MM.1S (cell line): ENCODE results near the gene RPL21.

Experiments
- DNase-seq: peaks from one replicate; pipeline ENCODE4 v3.0.0-alpha.2; 2015
- H2AFZ ChIP-seq: fragments of 300-600 bp; sonication (generic); 2 replicates; pipeline ENCODE4 v1.6.0; 2016; ENCODE audit warnings: antibody characterized with exemption, low read length
- H3F3A ChIP-seq: fragments of 300-600 bp; sonication (generic); 2 replicates; pipeline ENCODE4 v1.6.1; 2016; ENCODE audit warnings: mild to moderate bottlenecking, antibody characterized with exemption, low read length, moderate library complexity, mixed read lengths; ENCODE audit not compliant: insufficient read depth
- H3K27ac ChIP-seq: fragments of 300-600 bp; sonication (generic); 2 replicates; pipeline ENCODE4 v1.5.1; 2016; ENCODE audit warnings: mild to moderate bottlenecking, low read length
- H3K27me3 ChIP-seq: fragments of 300-600 bp; sonication (generic); replicated peaks from 2 replicates; pipeline ENCODE4 v1.6.0; 2016; ENCODE audit warnings: low read length; ENCODE audit not compliant: insufficient read depth
- H3K36me3 ChIP-seq: fragments of 300-600 bp; sonication (generic); replicated peaks from 2 replicates; pipeline ENCODE4 v1.6.1; 2016; ENCODE audit warnings: mild to moderate bottlenecking, low read length, mixed read lengths; ENCODE audit not compliant: insufficient read depth
- H3K4me1 ChIP-seq: fragments of 300-600 bp; sonication (generic); 2 replicates; pipeline ENCODE4 v1.6.1; 2016; ENCODE audit warnings: low read length, mixed read lengths
- H3K4me2 ChIP-seq: fragments of 300-600 bp; sonication (generic); 2 replicates; pipeline ENCODE4 v1.6.0; 2016; ENCODE audit warnings: low read depth, low read length
- H3K4me3 ChIP-seq: fragments of 300-600 bp; sonication (generic); 2 replicates; pipeline ENCODE4 v1.5.1; 2016; ENCODE audit warnings: low read length, mixed read lengths
- H3K79me2 ChIP-seq: fragments of 300-600 bp; sonication (generic); 2 replicates; pipeline ENCODE4 v1.6.1; 2016; ENCODE audit warnings: mixed run types, low read length, mixed read lengths
- H3K9ac ChIP-seq: fragments of 300-600 bp; sonication (generic); 2 replicates; pipeline ENCODE4 v1.6.1; 2016; ENCODE audit warnings: low read length, mixed read lengths
- H3K9me2 ChIP-seq: fragments of 300-600 bp; sonication (generic); replicated peaks from 2 replicates; pipeline ENCODE4 v1.6.1; 2016; ENCODE audit warnings: mild to moderate bottlenecking, low read length, mixed read lengths; ENCODE audit not compliant: insufficient read depth
- H3K9me3 ChIP-seq: fragments of 300-600 bp; sonication (generic); replicated peaks from 2 replicates; pipeline ENCODE4 v1.6.1; 2016; ENCODE audit warnings: mild to moderate bottlenecking, low read length, mixed read lengths; ENCODE audit not compliant: insufficient read depth
- H4K20me1 ChIP-seq: fragments of 300-600 bp; sonication (generic); 2 replicates; pipeline ENCODE4 v1.6.1; 2016; ENCODE audit warnings: mild to moderate bottlenecking, low read length, moderate library complexity, mixed read lengths; ENCODE audit not compliant: insufficient read depth
- EZH2 ChIP-seq: fragments of 300-600 bp; sonication (generic); optimal IDR thresholded peaks from 2 replicates; pipeline ENCODE3; 2017; ENCODE audit warnings: low read depth, mild to moderate bottlenecking, antibody characterized with exemption, low read length, mixed read lengths
- EZH2phosphoT487 ChIP-seq: fragments of 300-600 bp; sonication (generic); IDR thresholded peaks from 2 replicates; pipeline ENCODE4 v1.6.1; 2018; ENCODE audit warnings: antibody characterized with exemption, low read length
- TF ChIP-seq, protein P1 (sequence below): fragments of 300-600 bp; sonication (generic); IDR thresholded peaks from 2 replicates; pipeline ENCODE4 v1.5.1; 2016; ENCODE audit warnings: antibody characterized with exemption, low read length, mixed read lengths

RPL21 gene

DNA sequence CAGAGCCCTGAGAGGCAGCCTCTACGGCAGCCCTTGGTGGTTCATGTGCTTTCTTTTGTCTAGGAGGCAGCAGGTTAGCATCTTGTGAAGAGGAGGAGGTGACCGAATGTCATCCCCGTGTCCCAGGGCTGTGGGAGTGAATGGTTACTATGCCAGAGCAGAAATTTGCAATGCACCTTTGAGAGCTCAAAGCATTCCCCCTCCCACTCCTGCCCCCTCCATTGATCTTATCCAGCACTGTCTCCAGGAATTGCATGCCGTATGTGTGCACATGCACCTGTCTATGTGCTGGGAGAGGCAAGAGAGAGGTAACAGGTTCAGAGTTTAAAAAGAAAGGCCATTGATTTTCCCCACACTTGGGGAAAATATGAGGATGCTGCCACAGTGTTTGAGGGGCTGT lies 29.5 kb downstream of the RPL21 start:
- Histone ChIP-seq H2AFZ (no peak overlapping the region), H3K36me3 (no peaks in the 10 kb centered on the region), H3K27me3 (no peaks in the 10 kb centered on the region), H3K4me2 (no peak overlapping the region), H4K20me1 (no peaks in the 10 kb centered on the region), H3K4me1 (no peaks in the 10 kb centered on the region), H3K9me2 (no peaks in the 10 kb centered on the region), H3K9ac (no peak overlapping the region), H3K27ac (no peak overlapping the region), H3K9me3 (no peaks in the 10 kb centered on the region), H3K79me2 (no peaks in the 10 kb centered on the region), H3K4me3 (no peak overlapping the region), H3F3A (no peaks in the 10 kb centered on the region)
- TF ChIP-seq EZH2phosphoT487: no peak
- TF ChIP-seq, protein P1, sequence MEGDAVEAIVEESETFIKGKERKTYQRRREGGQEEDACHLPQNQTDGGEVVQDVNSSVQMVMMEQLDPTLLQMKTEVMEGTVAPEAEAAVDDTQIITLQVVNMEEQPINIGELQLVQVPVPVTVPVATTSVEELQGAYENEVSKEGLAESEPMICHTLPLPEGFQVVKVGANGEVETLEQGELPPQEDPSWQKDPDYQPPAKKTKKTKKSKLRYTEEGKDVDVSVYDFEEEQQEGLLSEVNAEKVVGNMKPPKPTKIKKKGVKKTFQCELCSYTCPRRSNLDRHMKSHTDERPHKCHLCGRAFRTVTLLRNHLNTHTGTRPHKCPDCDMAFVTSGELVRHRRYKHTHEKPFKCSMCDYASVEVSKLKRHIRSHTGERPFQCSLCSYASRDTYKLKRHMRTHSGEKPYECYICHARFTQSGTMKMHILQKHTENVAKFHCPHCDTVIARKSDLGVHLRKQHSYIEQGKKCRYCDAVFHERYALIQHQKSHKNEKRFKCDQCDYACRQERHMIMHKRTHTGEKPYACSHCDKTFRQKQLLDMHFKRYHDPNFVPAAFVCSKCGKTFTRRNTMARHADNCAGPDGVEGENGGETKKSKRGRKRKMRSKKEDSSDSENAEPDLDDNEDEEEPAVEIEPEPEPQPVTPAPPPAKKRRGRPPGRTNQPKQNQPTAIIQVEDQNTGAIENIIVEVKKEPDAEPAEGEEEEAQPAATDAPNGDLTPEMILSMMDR: no peak
- no peak for TF ChIP-seq EZH2
- no peak for DNase-seq

DNA sequence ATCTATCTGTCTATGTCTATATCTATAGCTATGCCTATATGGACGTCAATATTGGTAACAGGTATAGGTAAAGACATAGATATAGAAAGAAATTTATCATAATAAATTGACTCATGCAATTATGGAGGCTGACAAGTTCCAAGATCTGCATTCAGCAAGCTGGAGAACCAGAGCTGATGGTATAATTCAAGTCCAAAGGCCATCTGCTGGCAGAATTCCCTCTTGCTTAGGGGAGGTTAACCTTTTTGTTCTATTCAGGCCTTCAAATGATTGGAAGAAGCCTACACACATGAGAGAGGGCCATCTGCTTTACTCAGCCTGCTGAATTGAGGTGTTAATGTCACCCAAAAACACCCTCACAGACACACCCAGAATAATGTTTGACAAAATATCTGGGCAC lies 30.1 kb downstream of the RPL21 start:
- Histone ChIP-seq H4K20me1 (no peaks in the 10 kb centered on the region), H3K9ac (no peak overlapping the region), H3K9me3 (no peaks in the 10 kb centered on the region), H3K4me3 (no peak overlapping the region), H3K27me3 (no peaks in the 10 kb centered on the region), H3F3A (no peaks in the 10 kb centered on the region), H3K36me3 (no peaks in the 10 kb centered on the region), H2AFZ (no peak overlapping the region), H3K9me2 (no peaks in the 10 kb centered on the region), H3K4me2 (no peak overlapping the region), H3K4me1 (no peaks in the 10 kb centered on the region), H3K27ac (no peak overlapping the region), H3K79me2 (no peaks in the 10 kb centered on the region)
- DNase-seq: no peak
- TF ChIP-seq EZH2phosphoT487 (no peak), EZH2 (no peak)
- TF ChIP-seq, protein P1: no peak

DNA sequence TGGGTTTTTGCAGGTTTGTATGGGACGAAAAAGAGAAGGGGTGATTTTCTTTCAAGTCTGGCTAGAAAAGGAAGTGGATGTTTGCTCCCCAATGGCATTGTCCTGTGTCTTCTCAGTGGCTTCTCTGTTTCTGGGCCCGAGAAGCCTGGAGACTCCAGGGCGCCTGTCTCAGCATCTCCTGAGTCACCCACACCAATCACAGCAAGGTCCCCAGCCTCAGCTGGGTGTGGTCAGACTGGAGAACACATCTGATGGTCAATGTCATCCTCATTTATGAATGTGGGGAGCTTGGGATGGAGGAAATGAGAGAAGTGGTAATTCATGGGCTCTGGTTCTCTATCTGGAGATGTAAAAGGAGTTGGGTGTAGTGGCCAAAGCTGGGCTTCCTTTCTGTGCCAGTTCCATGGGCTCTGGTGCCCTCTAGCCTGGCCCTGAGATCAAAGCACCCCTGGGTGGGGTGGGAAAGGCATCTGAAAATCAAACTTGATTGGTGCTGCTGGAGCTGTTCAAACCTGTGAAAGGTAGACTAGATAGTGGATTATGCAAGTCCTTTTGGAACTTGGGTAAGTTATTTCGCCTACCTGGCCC lies 32.6 kb downstream of the RPL21 start:
- no peak overlapping the region for H3K4me3 ChIP-seq
- no peaks in the 10 kb centered on the region for H3K27me3 ChIP-seq
- no peaks in the 10 kb centered on the region for H3K36me3 ChIP-seq
- H3K4me2 ChIP-seq: no peak overlapping the region
- no peaks in the 10 kb centered on the region for H3K4me1 ChIP-seq
- no peak for DNase-seq
- no peaks in the 10 kb centered on the region for H3K9me3 ChIP-seq
- no peaks in the 10 kb centered on the region for H4K20me1 ChIP-seq
- TF ChIP-seq EZH2phosphoT487: no peak
- no peak for TF ChIP-seq EZH2
- TF ChIP-seq, protein P1: no peak
- H3K27ac ChIP-seq: no peak overlapping the region
- H3K79me2 ChIP-seq: no peaks in the 10 kb centered on the region
- H3K9me2 ChIP-seq: no peaks in the 10 kb centered on the region
- no peaks in the 10 kb centered on the region for H3F3A ChIP-seq
- H2AFZ ChIP-seq: no peak overlapping the region
- no peak overlapping the region for H3K9ac ChIP-seq
